ENCODE data around the gene NABP1.
"Not testable (repeated sequence)": the region's sequence is repeated elsewhere in the genome, so short reads cannot be mapped to it uniquely, and the experiment has no call there.

The NABP1 gene

GRCh38 chr2:191677646-191678436, at the start of gene NABP1:
NABP1 (plus strand) TSS chr2:191678136; CDS start chr2:191678615, 479 bp downstream.
- DNase-seq, result peak; percentile 98

- DNase-seq, result no peak
These were observed 48.9 kb upstream of the NABP1 start for GRCh38 chr2:191629001-191629453.

- DNase-seq, result no peak
These were observed 47.8 kb upstream of the NABP1 start for GRCh38 chr2:191629976-191630712.

GRCh38 chr2:191631754-191632153, 46.2 kb upstream of the NABP1 start:
- no peak for DNase-seq

- DNase-seq, result no peak
These were observed 45.5 kb upstream of the NABP1 start for GRCh38 chr2:191632426-191632825.

GRCh38 chr2:191634791-191635190, 43.1 kb upstream of the NABP1 start:
- no peak for DNase-seq

GRCh38 chr2:191635333-191636234, 42.4 kb upstream of the NABP1 start:
- no peak for DNase-seq

- no peak for DNase-seq
These were observed 41.7 kb upstream of the NABP1 start for GRCh38 chr2:191636235-191636543.

GRCh38 chr2:191636586-191636985, 41.4 kb upstream of the NABP1 start:
- DNase-seq, result no peak

- peak; percentile 64 for DNase-seq
These were observed 40.5 kb upstream of the NABP1 start for GRCh38 chr2:191637182-191638078.

GRCh38 chr2:191638079-191638801, 39.7 kb upstream of the NABP1 start:
- DNase-seq, result peak; percentile 30

GRCh38 chr2:191638802-191639172, 39.1 kb upstream of the NABP1 start:
- no peak for DNase-seq

GRCh38 chr2:191641609-191642008, 36.3 kb upstream of the NABP1 start:
- no peak for DNase-seq

- DNase-seq, result no peak
These were observed 35.4 kb upstream of the NABP1 start for GRCh38 chr2:191642541-191642940.

- DNase-seq, result no peak
These were observed 34.5 kb upstream of the NABP1 start for GRCh38 chr2:191643429-191643828.

- DNase-seq, result not testable (repeated sequence)
These were observed 33.3 kb upstream of the NABP1 start for GRCh38 chr2:191644613-191645012.

GRCh38 chr2:191645032-191645431, 32.9 kb upstream of the NABP1 start:
- no peak for DNase-seq

GRCh38 chr2:191645434-191646162, 32.3 kb upstream of the NABP1 start:
- DNase-seq, result no peak

GRCh38 chr2:191646163-191646902, 31.6 kb upstream of the NABP1 start:
- peak; percentile 10 for DNase-seq

- DNase-seq, result no peak
These were observed 28.4 kb upstream of the NABP1 start for GRCh38 chr2:191649519-191649918.

Measured in hematopoietic multipotent progenitor cell treated with erythropoietin and hydrocortisone succinate and interleukin-3 and kit ligand, for 6 days (in vitro differentiated cells).